Psoas muscle (tissue), 8 donors: ENCODE data around the gene ACYP2. TPM values are rescaled to one million over a fixed set of nuclear protein-coding genes. Genes with fewer than 3 reads are reported as not detected.
"Not testable (repeated sequence)": the region's sequence is repeated elsewhere in the genome, so short reads cannot be mapped to it uniquely, and the experiment has no call there.

Experiments used
- ATAC-seq, 4 donors: fragments of 200-7000 bp; cut with Tn5 transposase; one replicate each; pipeline ENCODE4 v1.9.1; 2020; ENCODE audit warnings: moderate library complexity in 3 of 4, mild to moderate bottlenecking in 2 of 4
- DNase-seq, 2 donors: peaks; one replicate each; pipeline ENCODE4 v3.0.0-alpha.2; 2020
- H3K27ac ChIP-seq: fragments of 200-600 bp; one replicate; pipeline ENCODE4 v1.8.0; 2022
- H3K27me3 ChIP-seq, 3 donors: fragments of 200-600 bp in 1 of 3; one replicate each; pipeline versions ENCODE4 v1.6.1 to v1.8.0; 2013 to 2022; ENCODE audit warnings: low read length in 2 of 3, mild to moderate bottlenecking in 2 of 3, moderate library complexity in 1 of 3; ENCODE audit not compliant: insufficient read depth in 3 of 3
- H3K36me3 ChIP-seq, 2 donors: fragments of 200-600 bp in 1 of 2; one replicate each; pipeline versions ENCODE4 v1.6.1 to v1.8.0; 2013 to 2022; ENCODE audit warnings: low read depth in 1 of 2, mild to moderate bottlenecking in 1 of 2, moderate library complexity in 1 of 2; ENCODE audit not compliant: insufficient read depth in 1 of 2
- H3K4me1 ChIP-seq: fragments of 200-600 bp; one replicate; pipeline ENCODE4 v1.8.0; 2022
- H3K4me3 ChIP-seq: fragments of 200-600 bp; one replicate; pipeline ENCODE4 v1.8.0; 2022; ENCODE audit warnings: mild to moderate bottlenecking
- H3K9me3 ChIP-seq: fragments of 200-600 bp; one replicate; pipeline ENCODE4 v1.8.0; 2022
- CTCF ChIP-seq: fragments of 200-600 bp; IDR thresholded peaks from one replicate; pipeline ENCODE4 v1.8.0; 2022; ENCODE audit warnings: antibody characterized with exemption
- WGBS, 3 donors: extraction: QIAGEN DNeasy Blood & Tissue Kit; methylation state at CpG; one replicate each; pipeline versions ENCODE4 v1.1.6 to v1.1.7; 2013; 5-methylcytosine and 5-hydroxymethylcytosine counted together
- intact Hi-C, 2 donors: fragments of 100-400 bp; cut with DNase I; formaldehyde crosslinking; loops; one replicate each; pipeline versions ENCODE4 v1.11.0 to v1.14.2; 2022
- polyA plus RNA-seq, 3 donors: library from polyadenylated mRNA; stranded (reverse); fragments of 200-250 nt; gene quantifications; one replicate each; pipeline ENCODE4 v1.2.3, GENCODE V29; 2013
- total RNA-seq, 4 donors: library from RNA; stranded (reverse); fragmentation: NEBNext Ultra II Directional in 2 of 4; extraction: Animal tissue kit (Norgen Biotek cat#: 25700) in 2 of 4; gene quantifications; one replicate each; pipeline versions ENCODE4 v1.2.1 to v1.2.4, GENCODE V29; 2021 to 2023
- donor health status: healthy with polysubstance abuse.
- donor health status: DM: no; HTN: no; CAD: no; lungs with moderate emphysema.
- donor health status: Bipolar disorder and iron deficiency.
- donor health status: healthy.
- donor health status: DM: yes; HTN: yes; CAD: no.
- donor health status: DM: no; HTN: no; CAD: no.
- donor health status: DM: no; HTN: no; CAD: no.
- donor health status: DM: yes; HTN: yes; CAD: no.

ACYP2 gene
- total and polyA plus RNA-seq, 7 donors: 73.5 to 231 (median 108) TPM

DNA sequence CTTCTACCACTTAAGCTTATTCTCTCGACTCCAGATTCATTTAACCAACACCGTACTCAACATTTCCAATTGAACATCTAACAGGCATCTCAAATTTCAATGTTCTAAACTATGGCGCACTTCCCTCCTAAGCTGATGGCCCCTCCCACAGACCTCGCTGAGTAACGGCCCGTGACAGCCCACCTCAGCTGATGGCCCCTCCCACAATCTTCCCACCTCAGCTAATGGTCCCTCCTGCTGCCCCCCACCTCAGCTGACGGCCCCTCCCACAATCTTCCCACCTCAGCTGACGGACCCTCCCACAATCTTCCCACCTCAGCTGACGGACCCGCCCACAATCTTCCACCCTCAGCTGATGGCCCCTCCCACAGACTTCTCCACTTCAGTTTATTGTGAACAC is 197.7 kb downstream of the ACYP2 start:
- no peak for TF ChIP-seq CTCF
- Histone ChIP-seq H3K9me3 (no peaks in the 10 kb centered on the region), H3K4me3 (no peak overlapping the region), H3K4me1 (no peaks in the 10 kb centered on the region), H3K36me3 (no peaks in the 10 kb centered on the region), H3K27me3 (no peaks in the 10 kb centered on the region), H3K27ac (no peak overlapping the region)
- 76 to 89% (median 88%) methylated on average over 10 of the region's 10 CpGs for WGBS, 3 donors
- no peak for ATAC-seq
- intact Hi-C loops: no loop called here
- no peak for DNase-seq

DNA sequence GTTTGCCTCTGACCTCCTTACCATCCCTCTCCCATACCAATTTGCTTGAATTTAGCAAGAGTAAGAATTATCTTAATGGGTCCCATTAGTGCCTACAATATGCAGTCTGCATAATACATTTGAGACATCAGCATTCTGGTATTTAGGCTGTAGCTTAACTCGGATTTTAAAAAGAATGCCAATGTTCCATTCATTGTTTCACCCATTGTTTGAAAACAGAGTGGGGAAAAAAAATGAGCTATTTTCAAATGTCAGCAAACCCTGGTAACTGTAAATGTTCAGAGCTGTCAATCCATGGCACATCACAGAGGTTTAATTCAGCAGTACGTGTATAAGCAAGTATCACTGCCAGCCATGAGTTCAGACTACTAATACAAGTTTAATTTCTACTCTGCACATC is 202.6 kb downstream of the ACYP2 start:
- Histone ChIP-seq H3K4me1 (no peaks in the 10 kb centered on the region), H3K27me3 (no peaks in the 10 kb centered on the region), H3K4me3 (no peak overlapping the region), H3K27ac (no peak overlapping the region), H3K36me3 (no peaks in the 10 kb centered on the region), H3K9me3 (no peaks in the 10 kb centered on the region)
- intact Hi-C loops: no loop called here
- 53 to 65% (median 64%) methylated on average over 2 of the region's 2 CpGs for WGBS, 3 donors
- no peak for TF ChIP-seq CTCF
- no peak for ATAC-seq
- DNase-seq: no peak

GRCh38 chr2:54318821-54319220 is 203.4 kb downstream of the ACYP2 start:
- Histone ChIP-seq H3K4me3 (no peak overlapping the region), H3K27ac (no peak overlapping the region), H3K27me3 (no peaks in the 10 kb centered on the region), H3K36me3 (no peaks in the 10 kb centered on the region), H3K9me3 (no peaks in the 10 kb centered on the region), H3K4me1 (no peaks in the 10 kb centered on the region)
- no peak for DNase-seq
- intact Hi-C loops: no loop called here
- ATAC-seq: peak in 3 of 4 donors; percentile 55 to 72 (median 67)
- TF ChIP-seq CTCF: no peak
- 56 to 64% (median 59%) methylated on average over 8 of the region's 8 CpGs for WGBS, 3 donors

DNA sequence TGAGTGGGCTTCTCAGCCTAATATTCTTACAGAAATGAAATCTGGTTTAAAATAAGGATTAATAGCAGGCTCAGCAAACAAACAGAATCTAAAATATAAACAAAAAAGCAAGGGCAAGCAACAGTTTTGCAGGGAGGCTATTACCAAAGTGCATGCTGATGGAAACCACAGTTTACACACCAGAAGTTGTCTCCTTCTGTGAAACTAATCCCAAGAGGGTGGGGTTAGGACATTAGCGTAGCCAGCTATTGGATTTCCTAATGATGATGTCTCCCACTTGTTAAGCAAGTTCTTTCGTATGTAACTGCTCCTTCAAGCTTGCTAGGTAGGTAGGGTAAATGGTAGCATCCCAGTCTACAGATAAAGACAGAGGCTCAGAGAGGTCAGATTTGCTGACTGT is 205.6 kb downstream of the ACYP2 start:
- DNase-seq: no peak
- 44 to 64% (median 54%) methylated on average over 2 of the region's 2 CpGs for WGBS, 3 donors
- no peak overlapping the region for H3K4me3 ChIP-seq
- no peaks in the 10 kb centered on the region for H3K27me3 ChIP-seq
- H3K36me3 ChIP-seq: no peaks in the 10 kb centered on the region
- H3K27ac ChIP-seq: no peak overlapping the region
- no peak for TF ChIP-seq CTCF
- no peak for ATAC-seq
- intact Hi-C loops: no loop called here
- no peaks in the 10 kb centered on the region for H3K9me3 ChIP-seq
- H3K4me1 ChIP-seq: no peaks in the 10 kb centered on the region

- ATAC-seq, DNase-seq, H3K4me3 ChIP-seq, intact Hi-C loops, H3K4me1 ChIP-seq, H3K27ac ChIP-seq, H3K9me3 ChIP-seq, H3K27me3 ChIP-seq, H3K36me3 ChIP-seq: not testable (repeated sequence)
- 93 to 95% (median 93%) methylated on average over 2 of the region's 2 CpGs for WGBS, 3 donors
Measured at GRCh38 chr2:54324517-54324916, 209.1 kb downstream of the ACYP2 start.
